KMS-11 (cell line): ENCODE results near the gene FBXO41.

Experiments used
- H2AFZ ChIP-seq: fragments of 200-600 bp; sonication (generic); 2 replicates; pipeline ENCODE4 v1.6.1; 2016; ENCODE audit warnings: antibody characterized with exemption, mixed run types, low read depth
- H3K27ac ChIP-seq: fragments of 200-600 bp; sonication (generic); 2 replicates; pipeline ENCODE4 v1.6.1; 2016; ENCODE audit warnings: mild to moderate bottlenecking, mixed run types
- H3K27me3 ChIP-seq: fragments of 200-600 bp; sonication (generic); 2 replicates; pipeline ENCODE4 v1.6.1; 2017; ENCODE audit warnings: mild to moderate bottlenecking, low read depth, mixed run types, moderate library complexity; ENCODE audit not compliant: insufficient read depth
- H3K36me3 ChIP-seq: fragments of 200-600 bp; sonication (generic); 2 replicates; pipeline ENCODE4 v1.6.1; 2017; ENCODE audit warnings: mild to moderate bottlenecking, mixed run types; ENCODE audit not compliant: insufficient read depth
- H3K4me1 ChIP-seq: fragments of 200-600 bp; sonication (generic); 2 replicates; pipeline ENCODE4 v1.6.1; 2016; ENCODE audit warnings: mild to moderate bottlenecking, low read depth, mixed run types; ENCODE audit not compliant: poor library complexity, severe bottlenecking
- H3K4me2 ChIP-seq: fragments of 200-600 bp; sonication (generic); 2 replicates; pipeline ENCODE4 v1.7.0; 2016; ENCODE audit warnings: mild to moderate bottlenecking, mixed run types
- H3K4me3 ChIP-seq: fragments of 200-600 bp; sonication (generic); IDR thresholded peaks from 2 replicates; pipeline ENCODE4 v1.6.1; 2017; ENCODE audit warnings: low read depth, low read length, mixed read lengths; ENCODE audit not compliant: insufficient read depth
- H3K79me2 ChIP-seq: fragments of 200-600 bp; sonication (generic); 2 replicates; pipeline ENCODE4 v1.6.1; 2016; ENCODE audit warnings: low read depth, mixed run types; ENCODE audit not compliant: insufficient read depth
- H3K9ac ChIP-seq: fragments of 200-600 bp; sonication (generic); 2 replicates; pipeline ENCODE4 v1.6.1; 2016; ENCODE audit warnings: mild to moderate bottlenecking, mixed run types
- H4K20me1 ChIP-seq: fragments of 200-600 bp; sonication (generic); 2 replicates; pipeline ENCODE4 v1.6.1; 2016; ENCODE audit warnings: mild to moderate bottlenecking, mixed run types; ENCODE audit not compliant: insufficient read depth
- CTCF ChIP-seq: fragments of 200-600 bp; sonication (generic); conservative IDR thresholded peaks from 2 replicates; pipeline ENCODE4 v1.6.1; 2017; ENCODE audit warnings: low read depth, mild to moderate bottlenecking, antibody characterized with exemption, low read length, moderate library complexity, mixed read lengths

FBXO41 gene

GRCh38 chr2:73323551-73323950, 39.3 kb upstream of the FBXO41 start:
- H2AFZ ChIP-seq, result no peak overlapping the region

GRCh38 chr2:73314441-73314840, 30.2 kb upstream of the FBXO41 start:
- Histone ChIP-seq H4K20me1 (no peaks in the 10 kb centered on the region), H3K27me3 (no peaks in the 10 kb centered on the region), H3K36me3 (no peaks in the 10 kb centered on the region), H3K27ac (no peak overlapping the region), H2AFZ (no peak overlapping the region), H3K9ac (no peak overlapping the region), H3K79me2 (no peaks in the 10 kb centered on the region), H3K4me1 (no peaks in the 10 kb centered on the region), H3K4me3 (no peak overlapping the region), H3K4me2 (no peak overlapping the region)
- TF ChIP-seq CTCF, result no peak

More at GRCh38 chr2:73323551-73323950, 39.3 kb upstream of the FBXO41 start:
- Histone ChIP-seq H3K4me2 (no peak overlapping the region), H3K27ac (no peak overlapping the region), H3K36me3 (no peaks in the 10 kb centered on the region), H3K4me3 (no peak overlapping the region), H3K9ac (no peak overlapping the region), H3K4me1 (no peaks in the 10 kb centered on the region), H3K79me2 (no peaks in the 10 kb centered on the region), H3K27me3 (no peaks in the 10 kb centered on the region), H4K20me1 (no peaks in the 10 kb centered on the region)
- TF ChIP-seq CTCF, result no peak

GRCh38 chr2:73307720-73308119, 23.4 kb upstream of the FBXO41 start:
- no peak overlapping the region for H3K4me2 ChIP-seq
- no peak overlapping the region for H3K9ac ChIP-seq
- no peaks in the 10 kb centered on the region for H3K79me2 ChIP-seq
- no peak overlapping the region for H3K27ac ChIP-seq
- H4K20me1 ChIP-seq, result no peaks in the 10 kb centered on the region
- no peak for TF ChIP-seq CTCF
- no peaks in the 10 kb centered on the region for H3K27me3 ChIP-seq
- H3K4me1 ChIP-seq, result no peaks in the 10 kb centered on the region
- H2AFZ ChIP-seq, result no peak overlapping the region
- no peaks in the 10 kb centered on the region for H3K36me3 ChIP-seq
- H3K4me3 ChIP-seq, result no peak overlapping the region

GRCh38 chr2:73301636-73302035, 17.4 kb upstream of the FBXO41 start:
- Histone ChIP-seq H3K4me2 (no peak overlapping the region), H2AFZ (no peak overlapping the region), H3K27ac (no peak overlapping the region), H3K79me2 (no peaks in the 10 kb centered on the region), H3K9ac (no peak overlapping the region), H4K20me1 (no peaks in the 10 kb centered on the region), H3K4me3 (no peak overlapping the region), H3K4me1 (no peaks in the 10 kb centered on the region), H3K27me3 (peaks cover 5% of the 10 kb centered on the region; the same call in 1 of the 2 replicates), H3K36me3 (no peaks in the 10 kb centered on the region)
- TF ChIP-seq CTCF, result no peak
